HG03469 (cell line): Measurements from ENCODE around the gene FSTL1.
A peak's percentile ranks its signal among the peaks of the same experiment; 100 is the strongest.
"Not testable (repeated sequence)": the region's sequence is repeated elsewhere in the genome, so short reads cannot be mapped to it uniquely, and the experiment has no call there.

ENCODE experiments used
- ATAC-seq: cut with Tn5 transposase; IDR thresholded peaks from one replicate; pipeline ENCODE4 v1.9.1; 2021; ENCODE audit warnings: mild to moderate bottlenecking, moderate library complexity, moderate number of reproducible peaks; ENCODE audit not compliant: unreplicated experiment

The FSTL1 gene

GRCh38 chr3:120418866-120419490 lies 31.8 kb downstream of the FSTL1 start:
- ATAC-seq = peak; percentile 44

- ATAC-seq = no peak
Observed at GRCh38 chr3:120418446-120418845, 32.3 kb downstream of the FSTL1 start.

- ATAC-seq = peak; percentile 100
Observed at GRCh38 chr3:120417272-120417911, 33.4 kb downstream of the FSTL1 start.

GRCh38 chr3:120416868-120417267 lies 33.9 kb downstream of the FSTL1 start:
- no peak for ATAC-seq

GRCh38 chr3:120415756-120416155 lies 35.0 kb downstream of the FSTL1 start:
- no peak for ATAC-seq

- ATAC-seq = no peak
Observed at GRCh38 chr3:120410541-120410940, 40.3 kb downstream of the FSTL1 start.

GRCh38 chr3:120410116-120410515 lies 40.7 kb downstream of the FSTL1 start:
- ATAC-seq = no peak

GRCh38 chr3:120407508-120408287 lies 43.1 kb downstream of the FSTL1 start:
- no peak for ATAC-seq

- ATAC-seq = no peak
Observed at GRCh38 chr3:120404876-120405275, 45.9 kb downstream of the FSTL1 start.

GRCh38 chr3:120402257-120402656 lies 48.5 kb downstream of the FSTL1 start:
- ATAC-seq = no peak

GRCh38 chr3:120399372-120399771 lies 51.4 kb downstream of the FSTL1 start:
- peak; percentile 88 for ATAC-seq

- no peak for ATAC-seq
Observed at GRCh38 chr3:120396469-120396868, 54.3 kb downstream of the FSTL1 start.

- no peak for ATAC-seq
Observed at GRCh38 chr3:120394347-120394746, 56.4 kb downstream of the FSTL1 start.

- ATAC-seq = no peak
Observed at GRCh38 chr3:120393761-120394160, 57.0 kb downstream of the FSTL1 start.

GRCh38 chr3:120393243-120393642 lies 57.5 kb downstream of the FSTL1 start:
- no peak for ATAC-seq

- ATAC-seq = no peak
Observed at GRCh38 chr3:120382941-120383447, 67.8 kb downstream of the FSTL1 start.

- ATAC-seq = no peak
Observed at GRCh38 chr3:120381503-120381902, 69.3 kb downstream of the FSTL1 start.

GRCh38 chr3:120377948-120378347 lies 72.8 kb downstream of the FSTL1 start:
- ATAC-seq = not testable (repeated sequence)

GRCh38 chr3:120370463-120370862 lies 80.3 kb downstream of the FSTL1 start:
- peak; percentile 63 for ATAC-seq

- ATAC-seq = peak; percentile 66
Observed at GRCh38 chr3:120369037-120369467, 81.7 kb downstream of the FSTL1 start.

GRCh38 chr3:120368172-120368571 lies 82.6 kb downstream of the FSTL1 start:
- no peak for ATAC-seq

GRCh38 chr3:120364821-120365220 lies 86.0 kb downstream of the FSTL1 start:
- ATAC-seq = no peak
